DMS 273 treated with DMSO at 0.1 percent for 48 hours (cell line): Measurements from ENCODE around the gene ERAP2.

Experiments
- DNase-seq: peaks from one replicate; lab custom pipeline; 2025; lab: John Stamatoyannopoulos, UW

The ERAP2 gene

DNA sequence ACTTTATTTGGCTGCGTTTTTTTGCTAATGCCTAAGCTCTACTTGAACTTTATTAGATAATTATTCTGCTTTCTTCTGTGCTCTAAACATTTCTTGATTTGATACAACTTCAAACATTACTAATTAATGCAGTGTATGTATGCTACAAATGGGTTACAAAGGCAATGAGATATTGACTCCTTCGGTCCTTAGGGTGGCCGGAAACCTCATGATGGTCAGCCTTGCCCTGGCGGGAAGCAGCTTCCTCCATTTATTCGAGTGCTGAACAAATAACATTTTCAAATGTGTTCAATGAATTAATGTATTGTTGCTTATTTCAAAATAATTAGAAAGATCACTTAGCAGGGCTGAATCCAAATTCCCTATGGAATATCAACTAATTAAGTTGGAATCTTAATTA lies 55.7 kb downstream of the ERAP2 start:
- DNase-seq = no peak

DNA sequence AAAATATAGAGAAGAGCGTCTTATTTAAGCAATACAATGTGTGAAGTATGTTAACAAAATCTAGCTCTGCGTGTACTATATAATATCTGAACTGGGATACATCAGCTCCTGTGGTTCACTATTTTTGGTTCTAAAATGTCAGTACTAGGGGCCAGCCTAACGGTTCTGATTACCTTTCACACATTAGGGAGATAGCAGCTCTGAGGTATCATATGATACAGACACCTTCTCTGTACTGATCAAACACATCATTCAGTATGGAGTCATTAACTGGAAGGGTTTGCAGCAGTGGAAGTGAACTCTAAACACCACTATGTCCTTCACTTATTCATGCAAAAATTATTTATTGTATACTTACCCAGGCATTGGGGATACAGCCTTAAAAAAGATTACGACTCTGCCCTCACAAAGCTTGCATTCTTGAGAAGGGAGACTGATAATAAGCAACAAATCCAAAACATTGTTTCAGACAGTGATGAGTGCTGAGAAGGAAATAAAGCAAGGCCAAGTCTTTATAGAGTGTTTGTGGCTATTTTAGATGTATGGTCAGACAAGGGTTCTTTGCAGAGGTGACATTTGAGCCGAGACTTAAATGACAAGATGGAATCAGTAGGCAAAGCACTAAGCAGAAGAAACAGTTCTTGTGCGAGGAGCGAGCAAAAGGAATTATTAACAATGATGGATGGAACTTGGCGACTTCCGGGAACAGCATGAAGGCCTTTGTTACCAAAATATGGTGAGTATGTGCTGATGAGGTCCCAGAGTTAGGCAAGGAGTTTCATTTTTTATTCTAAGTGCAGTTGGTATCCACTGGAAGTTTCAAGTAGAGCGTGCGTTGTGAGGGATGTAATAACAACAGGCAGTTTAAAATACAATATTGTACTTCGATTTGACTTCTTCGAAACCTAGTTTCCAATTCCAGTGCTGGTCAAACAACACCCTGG lies 57.7 kb downstream of the ERAP2 start:
- DNase-seq = no peak

DNA sequence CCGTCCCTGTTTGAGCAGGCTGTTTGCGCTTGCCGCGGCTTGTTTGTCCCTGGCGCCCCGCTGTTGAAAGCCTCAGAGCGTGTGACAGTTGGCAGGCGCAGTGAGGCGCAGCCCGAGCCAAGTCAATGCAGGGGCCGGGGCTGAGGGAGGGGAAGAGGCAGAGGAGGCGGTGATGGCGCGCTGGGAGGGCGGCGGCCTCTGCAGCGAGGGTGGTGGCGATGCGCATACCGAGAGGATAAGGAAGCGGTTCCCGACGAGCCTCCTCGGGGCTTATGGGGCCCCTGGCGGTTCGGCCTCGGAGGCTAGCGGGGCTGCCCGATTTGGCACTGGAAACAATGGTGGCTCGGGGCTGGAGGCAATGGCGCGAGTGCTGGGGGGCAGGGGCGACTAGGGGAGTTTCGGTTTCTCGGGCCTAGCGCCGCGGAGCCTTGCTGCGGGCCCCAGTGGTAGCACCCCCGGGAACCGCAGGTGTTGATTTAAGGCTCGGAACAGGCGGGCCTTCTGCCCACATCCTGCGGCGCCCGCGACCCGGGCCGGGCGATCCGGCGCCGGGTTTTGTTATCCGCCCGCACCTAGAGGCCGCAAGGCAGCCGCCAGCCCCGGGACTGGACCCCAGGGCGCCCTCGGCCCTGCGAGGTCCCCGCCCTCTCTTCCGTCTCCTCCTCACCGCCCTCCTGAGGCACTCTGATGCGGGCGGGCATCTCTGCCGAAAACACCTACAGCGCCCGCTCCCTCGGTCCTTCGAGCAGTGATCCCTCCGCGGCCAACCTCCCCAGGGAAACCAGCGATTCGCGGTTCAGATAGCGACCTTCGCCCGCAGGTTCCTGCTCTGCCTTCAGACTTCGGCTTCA lies 58.6 kb downstream of the ERAP2 start:
- peak; percentile 84 for DNase-seq

DNA sequence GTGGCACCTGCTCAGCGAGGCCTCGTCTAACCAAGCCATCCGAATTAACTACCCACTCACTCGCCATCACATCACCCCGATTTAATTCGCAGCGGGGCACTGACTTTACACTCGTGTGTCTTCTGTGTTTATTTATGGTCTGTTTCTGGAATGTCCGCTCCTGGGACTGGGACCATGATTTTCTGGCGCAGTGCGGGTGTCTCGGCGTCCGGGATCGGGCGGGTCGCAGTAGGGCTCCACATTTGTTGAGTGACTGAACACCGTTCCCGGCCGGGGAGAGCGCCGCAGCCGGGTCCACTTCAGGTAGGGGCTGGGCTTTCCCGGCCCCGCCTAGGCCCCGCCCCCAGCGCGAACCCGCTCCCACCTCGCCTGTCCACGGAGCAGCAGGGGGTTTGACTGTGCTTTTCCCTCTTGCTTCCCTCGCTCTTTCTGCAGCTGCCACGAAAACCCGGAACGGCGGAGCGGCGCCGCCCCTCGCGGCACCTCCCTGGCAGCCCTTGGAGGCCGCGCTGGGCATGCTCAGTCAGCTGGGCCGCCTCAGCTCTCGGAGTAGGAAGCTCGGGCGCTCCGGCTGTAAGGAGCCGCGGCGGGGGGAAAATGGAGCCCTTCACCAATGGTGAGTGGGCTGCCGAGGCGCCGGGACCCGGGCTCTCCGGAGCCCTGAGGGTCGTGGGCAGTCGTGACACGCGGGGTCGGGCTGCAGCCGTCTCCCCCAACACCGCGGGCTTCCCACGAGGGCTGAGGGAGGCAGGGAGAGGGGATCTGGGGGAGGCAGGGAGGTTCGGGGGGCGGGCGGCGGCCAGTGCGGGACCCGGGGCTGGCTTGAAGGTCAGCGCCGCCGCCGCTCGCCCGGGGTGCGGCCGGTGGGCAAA lies 59.5 kb downstream of the ERAP2 start, which contains the start of gene LNPEP:
Gene LNPEP (plus strand): TSS at position 522 of the 872 bp plus-strand sequence. CDS start 76 bp downstream, at position 598.
- DNase-seq = peak; percentile 95

DNA sequence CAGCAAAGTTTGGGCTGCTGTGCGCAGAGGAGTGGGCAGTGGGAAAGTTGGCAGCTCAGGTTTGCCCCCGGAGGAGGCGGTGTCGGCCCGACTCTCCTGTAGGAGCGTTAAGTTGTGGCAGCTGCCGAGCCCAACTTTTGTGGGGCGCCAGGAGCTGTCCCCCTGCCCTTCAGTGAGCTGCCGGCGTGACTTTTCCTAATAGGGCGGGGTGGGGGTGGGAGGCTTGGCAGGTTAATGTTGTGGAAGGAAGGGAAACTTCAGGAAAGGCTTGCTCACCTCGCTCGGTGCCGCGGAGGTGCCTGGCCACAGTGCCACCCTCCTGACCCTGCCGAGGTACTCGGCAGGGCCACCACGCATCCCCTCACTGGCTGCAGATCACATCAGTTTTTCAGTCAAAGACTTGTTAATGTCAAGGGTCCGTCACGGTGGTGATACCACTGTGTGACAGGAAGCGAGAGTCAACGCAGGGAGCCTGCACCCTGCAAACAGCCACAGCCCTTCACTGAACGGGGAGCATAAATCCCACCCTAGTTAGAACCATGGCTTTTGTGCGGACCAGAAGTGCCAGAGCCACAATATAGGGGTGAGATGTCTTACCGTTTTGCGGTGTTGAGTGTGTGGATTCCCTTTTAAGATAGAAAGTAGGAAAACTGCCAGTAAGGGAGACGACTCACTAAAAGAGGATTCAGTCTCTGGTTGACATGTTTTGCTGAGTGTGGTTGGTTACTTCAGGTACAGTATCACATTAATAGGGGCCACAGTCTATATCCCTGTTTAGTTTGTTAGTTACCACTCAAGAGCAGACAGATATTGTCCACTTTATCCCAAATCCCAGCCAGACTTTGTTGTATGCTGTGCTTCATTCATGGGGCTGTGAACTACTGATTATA lies 60.4 kb downstream of the ERAP2 start:
- DNase-seq = no peak

DNA sequence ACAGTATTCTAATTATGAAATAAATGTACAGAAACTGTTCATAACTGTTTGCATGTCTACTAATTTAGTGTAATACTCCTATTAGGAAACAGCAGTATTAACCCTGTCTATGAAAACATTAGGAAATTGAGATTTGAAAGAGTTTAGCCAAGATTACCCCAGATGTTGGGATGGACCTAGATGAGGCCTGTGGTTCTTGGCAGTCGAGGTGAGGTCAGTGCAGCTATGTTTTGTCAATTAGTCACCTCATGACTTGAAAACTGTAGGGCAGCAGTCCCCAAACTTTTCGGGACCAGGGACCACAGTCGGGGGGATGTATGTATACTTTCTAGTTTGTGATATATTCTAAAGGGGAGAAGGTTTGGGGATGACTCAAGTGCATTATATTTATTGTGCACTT lies 64.3 kb downstream of the ERAP2 start:
- DNase-seq = no peak

DNA sequence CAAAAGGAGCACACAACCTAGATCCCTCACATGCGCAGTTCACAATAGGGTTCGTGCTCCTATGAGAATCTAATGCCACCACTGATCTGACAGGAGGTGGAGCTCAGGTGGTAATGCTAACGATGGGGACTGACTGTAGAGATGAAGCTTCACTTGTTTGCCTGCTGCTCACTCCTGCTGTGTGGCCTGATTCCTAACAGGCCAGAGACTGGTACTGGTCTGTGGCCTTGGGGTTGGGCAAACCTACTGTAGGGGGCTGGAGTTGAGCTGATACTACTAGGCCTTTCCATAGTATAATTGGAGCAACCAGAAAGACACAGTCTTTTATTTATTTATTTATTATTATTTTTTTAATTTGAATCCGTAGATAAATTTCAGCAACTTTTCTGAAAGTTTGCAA lies 64.8 kb downstream of the ERAP2 start:
- no peak for DNase-seq

DNA sequence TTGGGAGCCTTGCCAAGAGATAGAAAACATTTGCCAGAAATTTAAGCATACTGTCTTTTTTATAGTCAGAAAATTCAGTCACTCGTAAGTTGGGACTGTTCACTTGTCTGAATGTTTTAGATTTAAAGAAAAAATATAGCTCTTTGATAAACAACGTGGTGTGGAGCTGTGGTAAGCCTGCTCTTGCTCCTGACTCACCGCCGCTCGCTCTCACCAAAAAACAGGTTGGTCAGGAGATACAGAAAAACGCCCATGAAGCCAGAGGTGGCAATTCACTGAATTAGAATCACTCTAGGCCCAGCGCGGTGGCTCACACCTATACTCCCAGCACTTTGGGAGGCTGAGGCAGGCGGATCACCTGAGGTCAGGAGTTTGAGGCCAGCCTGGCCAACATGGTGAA lies 65.8 kb downstream of the ERAP2 start:
- DNase-seq = no peak

DNA sequence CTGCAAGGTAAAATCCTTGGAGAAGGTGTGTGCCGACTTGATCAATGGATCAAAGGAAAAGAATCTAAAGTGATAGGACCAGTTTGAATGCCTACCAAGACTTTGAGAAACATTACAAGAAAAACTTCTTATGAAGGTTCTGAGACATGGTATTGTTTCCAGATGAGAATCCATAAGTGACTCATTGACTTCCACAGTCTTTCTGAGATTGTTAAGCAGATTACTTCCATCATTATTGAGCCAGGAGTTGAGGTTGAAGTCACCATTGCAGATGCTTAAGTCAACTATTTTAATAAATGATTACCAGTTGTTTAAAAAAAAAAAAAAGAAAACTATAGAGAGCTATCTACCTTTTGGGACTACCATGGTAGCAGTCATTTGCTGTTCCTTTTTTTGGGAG lies 66.6 kb downstream of the ERAP2 start:
- DNase-seq = no peak

DNA sequence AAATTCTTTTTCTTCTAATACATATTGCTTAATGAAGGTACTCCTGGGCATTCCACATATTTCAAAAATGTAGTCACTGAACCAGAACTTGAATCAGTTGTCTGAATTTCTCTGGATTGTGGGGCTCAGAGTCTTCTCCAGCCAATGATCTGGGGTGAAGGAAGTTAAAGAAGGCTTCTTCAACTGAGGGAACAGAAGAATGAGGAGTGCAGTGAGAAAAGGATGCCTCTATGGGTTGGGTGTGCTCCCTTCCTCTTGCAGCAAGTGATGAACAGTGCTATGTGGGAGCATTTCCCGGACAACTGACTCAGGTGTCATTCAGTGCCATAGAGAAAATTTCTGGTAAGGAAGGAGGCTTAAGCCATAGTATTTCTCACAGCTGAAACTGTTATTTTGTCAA lies 67.5 kb downstream of the ERAP2 start:
- no peak for DNase-seq

DNA sequence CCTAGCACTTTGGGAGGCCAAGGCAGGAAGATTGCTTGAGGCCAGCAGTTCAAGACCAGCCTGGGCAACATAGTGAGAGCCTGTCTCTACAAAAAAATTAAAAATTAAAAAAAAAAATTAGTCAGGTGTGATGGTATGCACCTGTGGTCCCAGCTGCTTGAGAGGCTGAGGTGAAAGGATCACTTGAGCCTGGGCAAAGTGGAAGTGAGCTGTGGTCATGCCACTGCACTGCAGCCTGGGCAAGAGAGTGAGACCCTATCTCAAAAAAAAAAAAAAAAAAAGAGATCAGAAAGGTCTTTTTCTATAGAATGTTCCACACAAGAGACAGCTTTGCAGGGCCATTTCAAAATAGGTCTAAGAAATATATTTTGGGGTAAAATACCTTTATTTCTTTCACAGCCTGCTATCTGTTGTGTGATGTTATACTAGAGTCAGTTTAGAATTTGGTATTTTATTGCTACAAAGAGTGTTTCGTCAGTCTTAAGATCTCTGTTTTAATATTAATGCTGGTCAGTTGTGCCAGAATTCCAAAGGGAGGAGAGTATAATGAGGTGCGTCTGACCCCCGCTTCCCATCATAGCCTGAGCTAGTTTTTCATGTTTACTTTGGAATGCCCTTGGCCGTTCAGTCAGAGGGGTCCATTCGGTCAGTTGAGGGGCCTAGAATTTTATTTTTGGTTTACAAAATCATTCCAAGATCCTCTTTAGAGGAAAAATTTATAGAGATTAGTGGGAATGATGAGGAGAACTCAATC lies 69.0 kb downstream of the ERAP2 start:
- no peak for DNase-seq

DNA sequence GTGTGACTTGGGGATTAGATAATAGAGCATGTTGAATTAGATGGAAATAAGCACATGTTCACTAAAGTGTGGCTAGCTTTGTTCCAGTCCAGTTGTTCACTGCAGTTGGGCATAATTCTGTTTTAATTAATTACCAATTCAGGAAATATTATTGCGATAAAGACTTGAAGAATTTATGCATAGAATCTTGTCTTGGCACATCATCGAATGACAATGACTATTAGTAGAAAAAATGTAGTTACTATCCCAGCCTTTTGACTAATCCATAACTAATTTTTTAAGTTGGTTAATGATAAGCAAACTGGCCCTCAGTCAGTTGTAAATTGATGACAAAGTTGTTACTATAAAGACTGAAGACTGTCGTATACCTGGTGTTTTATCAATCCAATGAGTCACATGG lies 70.1 kb downstream of the ERAP2 start:
- DNase-seq = no peak

DNA sequence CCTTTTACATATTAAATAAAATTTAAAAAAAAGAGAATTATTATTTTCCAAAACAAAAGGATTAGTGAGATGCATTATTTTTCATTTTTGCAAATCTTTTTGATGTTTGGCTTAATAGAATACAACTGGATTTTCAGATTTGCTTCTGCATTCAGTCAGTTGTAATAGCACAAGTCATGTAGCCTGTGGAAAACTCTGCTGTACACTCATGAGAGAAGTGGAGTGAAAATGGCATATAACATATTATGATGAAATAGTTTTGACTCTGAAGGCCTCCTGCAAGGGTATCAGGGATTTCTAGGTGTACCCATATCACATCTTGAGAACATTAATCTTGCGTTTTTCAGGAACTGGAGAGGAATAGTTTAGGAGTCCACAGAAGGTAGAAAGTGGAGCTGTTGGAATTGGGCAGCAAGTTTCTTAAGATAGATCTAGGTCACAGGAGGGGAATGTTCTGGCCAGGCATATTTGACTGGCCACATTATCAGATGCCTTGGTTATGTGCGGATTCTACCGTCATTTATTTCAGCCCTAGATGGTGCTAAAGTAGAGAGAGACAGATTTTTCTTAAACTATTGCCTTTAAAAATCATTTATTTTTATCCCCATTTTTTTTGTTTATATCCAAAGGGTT lies 75.9 kb downstream of the ERAP2 start:
- DNase-seq = no peak

DNA sequence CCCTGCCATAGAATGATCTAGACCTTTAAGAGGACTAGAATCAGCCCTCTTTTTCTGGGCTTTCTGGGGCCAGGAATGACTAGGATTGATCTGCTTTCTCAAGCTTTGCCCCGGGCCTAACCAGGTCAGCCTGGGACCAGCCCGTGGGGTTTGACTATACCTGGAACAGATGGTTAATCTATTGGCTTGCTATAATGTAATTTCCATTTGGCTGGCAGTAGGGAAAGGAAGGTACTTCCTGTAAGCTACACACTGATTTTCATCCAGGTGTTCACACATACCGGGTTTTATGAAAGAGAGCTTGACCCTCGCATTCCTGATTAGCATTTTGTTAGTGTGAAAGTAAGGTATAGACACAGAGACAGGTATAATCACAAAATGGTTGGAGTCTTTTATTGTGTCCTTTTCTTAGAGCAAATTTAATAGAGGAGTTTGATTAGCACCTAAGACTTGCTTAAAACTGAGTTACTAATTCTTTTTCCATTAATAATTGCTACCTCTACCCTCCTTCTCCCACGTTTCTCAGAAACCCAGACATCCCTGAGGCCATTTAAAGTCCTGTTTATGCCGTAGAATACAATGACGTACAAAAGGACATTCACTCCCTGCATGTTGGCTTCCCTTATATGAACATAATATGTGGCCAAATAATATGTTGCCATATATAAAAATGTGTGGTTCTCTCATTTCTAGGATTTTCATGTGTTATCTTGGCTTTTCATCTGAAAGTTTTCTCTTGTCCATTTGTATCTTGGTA lies 76.9 kb downstream of the ERAP2 start:
- DNase-seq = no peak

DNA sequence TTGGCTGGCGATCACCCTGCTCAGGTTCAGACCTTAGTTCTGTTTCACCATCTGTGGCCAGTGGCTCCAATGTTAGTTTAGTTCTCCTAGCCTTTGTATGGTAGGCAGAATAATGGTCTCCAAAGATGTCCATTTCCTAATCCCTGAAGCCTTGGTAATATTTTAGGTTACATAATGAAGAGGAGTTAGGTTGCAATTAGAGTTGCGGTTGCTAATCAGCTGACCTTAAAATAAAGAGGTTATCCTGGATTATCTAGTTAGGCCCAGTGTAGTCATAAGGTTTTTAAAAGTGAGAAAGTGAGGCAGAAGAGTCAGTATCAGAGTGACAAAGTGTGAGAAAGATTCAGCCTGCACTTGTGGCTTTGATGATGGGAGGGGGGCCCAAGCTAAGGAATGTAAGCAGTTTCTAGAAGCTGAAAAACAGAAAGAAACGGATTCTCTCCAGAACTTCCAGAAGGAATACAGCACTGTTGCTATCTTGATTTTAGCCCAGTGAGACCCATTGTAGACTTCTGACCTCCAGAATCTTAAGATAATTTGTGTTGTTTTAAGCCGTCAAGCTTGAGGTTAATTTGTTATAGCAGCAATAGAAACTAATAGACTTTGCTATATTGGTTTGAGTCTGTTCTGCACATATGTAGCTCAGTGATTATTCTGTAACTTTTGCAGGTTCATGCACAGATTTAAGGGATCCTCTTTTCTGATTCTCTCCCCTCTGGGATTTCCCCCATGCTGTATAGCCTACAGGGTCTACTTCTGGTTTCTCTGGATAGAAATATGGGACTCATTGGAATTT lies 81.2 kb downstream of the ERAP2 start:
- no peak for DNase-seq

DNA sequence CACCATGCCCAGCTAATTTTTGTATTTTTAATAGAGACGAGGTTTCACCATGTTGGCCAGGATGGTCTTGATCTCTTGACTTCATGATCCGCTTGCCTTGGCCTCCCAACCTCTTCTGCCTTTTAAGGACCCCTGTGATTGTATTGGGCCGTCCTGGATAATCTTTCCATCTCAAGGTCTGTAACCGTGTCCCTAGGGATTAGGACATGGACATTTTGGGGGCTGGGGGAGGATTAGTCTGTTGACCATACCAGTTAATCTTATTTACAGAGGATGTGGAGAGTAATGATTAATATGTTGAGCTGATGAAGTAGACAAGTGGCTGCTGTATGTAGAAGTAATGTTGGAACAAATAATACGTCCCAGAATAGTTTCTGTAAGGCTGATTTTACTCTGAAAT lies 82.7 kb downstream of the ERAP2 start:
- DNase-seq = no peak

DNA sequence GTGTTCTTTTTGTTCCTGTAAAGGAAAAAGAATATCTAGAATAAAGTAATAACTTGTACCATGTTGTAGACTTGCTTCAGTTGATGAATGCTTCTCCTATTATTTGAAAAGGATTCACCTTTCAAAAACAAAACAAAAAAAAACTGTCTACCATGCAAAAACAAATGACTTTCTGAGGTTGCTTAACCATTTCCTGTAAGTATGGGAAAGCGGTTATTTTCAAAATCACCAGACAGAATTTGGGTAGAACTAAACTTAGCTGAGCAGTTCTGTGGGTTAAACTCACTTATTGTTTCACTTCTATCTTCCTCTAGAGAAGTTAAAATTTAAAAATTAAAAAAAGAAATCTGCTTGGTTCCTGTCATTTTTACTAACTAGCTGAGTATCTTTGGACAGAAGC lies 84.8 kb downstream of the ERAP2 start:
- DNase-seq = no peak

DNA sequence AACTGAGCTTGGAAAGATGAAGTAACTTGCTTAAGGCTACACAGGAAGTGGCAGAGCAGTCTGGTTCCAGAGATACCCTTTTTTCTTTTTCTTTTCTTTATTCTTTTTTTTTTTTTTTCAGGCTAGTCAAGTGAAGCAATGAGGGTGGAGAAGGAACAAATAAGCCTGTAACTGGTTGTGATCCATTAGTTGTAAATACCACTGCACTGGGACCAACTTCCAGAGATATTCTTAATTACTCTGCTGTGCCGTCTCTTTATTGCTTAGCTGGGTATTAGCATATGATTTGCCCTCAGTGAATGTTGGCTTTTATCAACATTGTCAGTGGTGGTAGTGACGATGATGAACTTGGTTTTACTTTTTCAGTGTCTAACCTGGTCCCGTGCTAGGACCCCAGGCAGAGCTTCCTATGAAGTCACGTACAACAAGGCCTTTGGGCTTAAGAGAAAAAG lies 86.3 kb downstream of the ERAP2 start:
- DNase-seq = no peak
